Activated T-helper 17 cell treated with anti-CD3 and anti-CD28 coated beads, Interleukin-2, amount 50 U/mL, for 72 hours (primary cell): ENCODE results near the gene FOXP2. TPM values are rescaled to one million over a fixed set of nuclear protein-coding genes. Genes with fewer than 3 reads are reported as not detected.
"Not testable (repeated sequence)": the region's sequence is repeated elsewhere in the genome, so short reads cannot be mapped to it uniquely, and the experiment has no call there.

ENCODE experiments used
- ATAC-seq: fragments of 150-1000 bp; cut with Tn5 transposase; replicated peaks from 2 replicates; pipeline ENCODE4 v1.10.0; 2021; ENCODE audit warnings: mild to moderate bottlenecking, moderate library complexity
- H3K27ac Mint-ChIP-seq: one replicate; pipeline ENCODE4 v1.8.0; 2022; ENCODE audit warnings: mixed read lengths
- H3K27me3 Mint-ChIP-seq: one replicate; pipeline ENCODE4 v1.8.0; 2022; ENCODE audit warnings: mixed read lengths
- H3K36me3 Mint-ChIP-seq: one replicate; pipeline ENCODE4 v1.8.0; 2022; ENCODE audit warnings: low read depth, mild to moderate bottlenecking, mixed read lengths
- H3K4me1 Mint-ChIP-seq: one replicate; pipeline ENCODE4 v1.8.0; 2022; ENCODE audit warnings: mixed read lengths
- H3K4me3 Mint-ChIP-seq: one replicate; pipeline ENCODE4 v1.8.0; 2022; ENCODE audit warnings: mild to moderate bottlenecking, mixed read lengths
- H3K9me3 Mint-ChIP-seq: one replicate; pipeline ENCODE4 v1.8.0; 2022; ENCODE audit warnings: mixed read lengths
- total RNA-seq, 2 donors: library from RNA; stranded (reverse); gene quantifications; one replicate each; pipeline ENCODE4 v1.2.3, GENCODE V29; 2022

FOXP2 gene
- total RNA-seq, 2 donors from 2014 or later: not detected

DNA sequence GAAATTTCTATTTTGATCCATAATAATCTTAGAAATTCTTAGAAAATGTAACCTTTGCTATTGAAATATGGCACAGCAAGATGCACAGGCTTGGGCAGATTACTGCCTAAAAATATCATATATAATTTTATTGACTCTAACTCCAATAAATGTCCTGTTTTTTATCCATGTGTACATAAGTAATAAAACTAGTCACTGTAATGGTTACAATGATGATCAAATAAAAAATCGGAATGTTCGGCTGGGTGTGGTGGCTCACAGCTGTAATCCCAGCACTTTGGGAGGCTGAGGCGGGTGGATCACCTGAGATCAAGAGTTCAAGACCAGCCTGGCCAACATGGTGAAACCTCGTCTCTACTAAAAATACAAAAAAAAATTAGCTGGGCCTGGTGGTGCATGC is 26.3 kb downstream of the FOXP2 start:
- not testable (repeated sequence) for H3K27me3 Mint-ChIP-seq, H3K9me3 Mint-ChIP-seq, H3K36me3 Mint-ChIP-seq, H3K4me3 Mint-ChIP-seq, ATAC-seq, H3K27ac Mint-ChIP-seq, H3K4me1 Mint-ChIP-seq

DNA sequence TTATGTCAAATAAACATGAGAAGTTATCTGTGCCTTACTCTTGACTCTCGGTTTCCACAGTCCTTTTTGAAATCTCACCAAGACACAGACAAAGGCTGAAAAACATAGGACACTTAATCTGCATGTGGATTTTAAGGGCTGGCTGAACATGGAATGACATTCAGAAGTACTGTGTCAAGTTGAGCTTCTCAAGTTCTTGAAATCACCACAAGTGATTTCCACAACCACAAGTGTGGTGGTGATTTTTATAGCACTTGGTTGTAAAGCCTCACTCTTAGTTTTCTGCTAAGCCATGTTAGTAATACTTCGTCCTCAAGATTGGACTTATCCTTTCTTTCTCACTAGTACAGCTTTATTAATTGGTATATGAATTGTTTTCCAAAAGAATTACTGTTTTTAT is 29.6 kb downstream of the FOXP2 start:
- no peaks in the 10 kb centered on the region for H3K9me3 Mint-ChIP-seq
- H3K27me3 Mint-ChIP-seq: peaks cover 8% of the 10 kb centered on the region
- H3K4me1 Mint-ChIP-seq: no peaks in the 10 kb centered on the region
- H3K36me3 Mint-ChIP-seq: no peaks in the 10 kb centered on the region
- H3K27ac Mint-ChIP-seq: no peak overlapping the region
- ATAC-seq: no peak
- no peak overlapping the region for H3K4me3 Mint-ChIP-seq

- Mint-ChIP-seq H3K27ac (no peak overlapping the region), H3K4me1 (no peaks in the 10 kb centered on the region), H3K9me3 (no peaks in the 10 kb centered on the region), H3K36me3 (no peaks in the 10 kb centered on the region), H3K27me3 (peaks cover 17% of the 10 kb centered on the region), H3K4me3 (no peak overlapping the region)
- no peak for ATAC-seq
Measured at GRCh38 chr7:114450431-114450830, 35.8 kb downstream of the FOXP2 start.

GRCh38 chr7:114459574-114459973 is 45.0 kb downstream of the FOXP2 start:
- no peak for ATAC-seq
- Mint-ChIP-seq H3K27me3 (peaks cover 5% of the 10 kb centered on the region), H3K9me3 (no peaks in the 10 kb centered on the region), H3K36me3 (no peaks in the 10 kb centered on the region), H3K4me3 (no peak overlapping the region), H3K4me1 (no peaks in the 10 kb centered on the region), H3K27ac (no peak overlapping the region)

GRCh38 chr7:114460021-114460420 is 45.4 kb downstream of the FOXP2 start:
- ATAC-seq: no peak

DNA sequence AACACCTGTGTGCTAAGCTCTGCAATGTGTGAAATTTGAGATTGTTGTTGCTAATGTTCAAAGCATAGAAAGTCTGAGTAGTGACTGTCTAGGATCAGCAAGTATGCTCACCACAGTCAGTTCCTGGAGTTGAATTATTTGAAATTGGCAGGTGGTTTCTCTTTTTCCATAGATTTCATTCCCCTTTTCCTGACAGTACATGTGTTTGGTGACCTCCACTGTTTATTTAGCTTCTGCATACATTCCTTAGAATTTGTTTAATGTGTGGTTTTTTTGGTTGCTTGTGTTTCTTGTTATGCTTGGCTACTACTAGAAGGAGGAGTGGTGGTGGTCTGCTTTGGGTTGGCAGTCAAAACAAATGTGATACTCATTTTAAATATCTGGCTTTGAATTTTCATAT is 52.3 kb downstream of the FOXP2 start:
- Mint-ChIP-seq H3K27me3 (peaks cover 6% of the 10 kb centered on the region), H3K36me3 (no peaks in the 10 kb centered on the region), H3K27ac (no peak overlapping the region), H3K4me1 (no peaks in the 10 kb centered on the region), H3K4me3 (no peak overlapping the region), H3K9me3 (no peaks in the 10 kb centered on the region)
- no peak for ATAC-seq

More at GRCh38 chr7:114460021-114460420, 45.4 kb downstream of the FOXP2 start:
- no peaks in the 10 kb centered on the region for H3K36me3 Mint-ChIP-seq
- H3K4me1 Mint-ChIP-seq: no peaks in the 10 kb centered on the region
- no peak overlapping the region for H3K4me3 Mint-ChIP-seq
- no peak overlapping the region for H3K27ac Mint-ChIP-seq
- H3K27me3 Mint-ChIP-seq: peaks cover 5% of the 10 kb centered on the region
- H3K9me3 Mint-ChIP-seq: no peaks in the 10 kb centered on the region

GRCh38 chr7:114468844-114469243 is 54.2 kb downstream of the FOXP2 start:
- peaks cover 6% of the 10 kb centered on the region for H3K27me3 Mint-ChIP-seq
- H3K4me1 Mint-ChIP-seq: no peaks in the 10 kb centered on the region
- H3K4me3 Mint-ChIP-seq: no peak overlapping the region
- ATAC-seq: no peak
- H3K9me3 Mint-ChIP-seq: no peaks in the 10 kb centered on the region
- H3K27ac Mint-ChIP-seq: no peak overlapping the region
- H3K36me3 Mint-ChIP-seq: no peaks in the 10 kb centered on the region

GRCh38 chr7:114472896-114473512 is 58.4 kb downstream of the FOXP2 start:
- no peaks in the 10 kb centered on the region for H3K9me3 Mint-ChIP-seq
- no peak overlapping the region for H3K27ac Mint-ChIP-seq
- no peaks in the 10 kb centered on the region for H3K36me3 Mint-ChIP-seq
- H3K27me3 Mint-ChIP-seq: peaks cover 4% of the 10 kb centered on the region
- H3K4me3 Mint-ChIP-seq: no peak overlapping the region
- no peak for ATAC-seq
- H3K4me1 Mint-ChIP-seq: no peaks in the 10 kb centered on the region

DNA sequence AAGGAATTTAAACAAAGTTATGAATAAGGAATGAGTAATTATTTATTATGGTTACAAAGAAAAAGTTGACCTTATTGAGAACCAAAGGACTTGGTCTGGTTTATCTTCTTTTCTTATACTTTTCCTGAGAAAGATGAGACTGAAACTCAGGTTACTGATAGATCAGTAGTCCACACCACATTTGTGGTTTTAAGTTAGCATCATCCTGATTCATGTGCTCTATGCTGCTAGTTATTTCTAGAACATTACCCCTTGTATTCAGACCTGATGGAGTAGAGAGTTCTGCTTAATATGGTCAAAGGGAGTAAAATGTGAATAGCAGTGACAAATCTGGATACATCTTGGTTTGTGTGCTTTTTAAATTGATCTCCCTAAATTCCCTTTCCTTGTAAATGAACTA is 63.8 kb downstream of the FOXP2 start:
- ATAC-seq: peak; percentile 59
- no peak overlapping the region for H3K4me3 Mint-ChIP-seq
- no peaks in the 10 kb centered on the region for H3K9me3 Mint-ChIP-seq
- no peaks in the 10 kb centered on the region for H3K4me1 Mint-ChIP-seq
- H3K36me3 Mint-ChIP-seq: no peaks in the 10 kb centered on the region
- H3K27ac Mint-ChIP-seq: no peak overlapping the region
- no peaks in the 10 kb centered on the region for H3K27me3 Mint-ChIP-seq

DNA sequence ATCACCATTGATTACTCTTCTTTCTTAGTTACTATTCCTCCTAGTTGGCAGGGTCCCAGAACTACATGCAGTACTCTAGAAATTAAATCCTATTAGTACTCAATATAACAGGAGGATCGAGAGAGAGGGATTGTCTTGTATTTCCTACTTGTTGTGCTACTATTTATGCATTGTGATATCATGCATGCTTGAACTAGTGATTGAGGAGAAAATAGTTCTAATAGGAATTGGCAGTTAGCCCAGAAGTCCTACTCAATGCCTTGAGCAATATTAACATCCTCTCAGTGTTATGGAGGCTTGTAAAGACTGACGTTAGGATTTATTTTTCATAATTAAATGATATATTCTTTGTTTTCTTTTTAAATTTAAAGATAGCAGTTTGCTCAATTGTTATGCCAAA is 67.4 kb downstream of the FOXP2 start:
- Mint-ChIP-seq H3K9me3 (peaks cover 7% of the 10 kb centered on the region), H3K27me3 (peaks cover 5% of the 10 kb centered on the region), H3K4me1 (no peaks in the 10 kb centered on the region), H3K36me3 (no peaks in the 10 kb centered on the region), H3K4me3 (no peak overlapping the region), H3K27ac (no peak overlapping the region)
- ATAC-seq: no peak

DNA sequence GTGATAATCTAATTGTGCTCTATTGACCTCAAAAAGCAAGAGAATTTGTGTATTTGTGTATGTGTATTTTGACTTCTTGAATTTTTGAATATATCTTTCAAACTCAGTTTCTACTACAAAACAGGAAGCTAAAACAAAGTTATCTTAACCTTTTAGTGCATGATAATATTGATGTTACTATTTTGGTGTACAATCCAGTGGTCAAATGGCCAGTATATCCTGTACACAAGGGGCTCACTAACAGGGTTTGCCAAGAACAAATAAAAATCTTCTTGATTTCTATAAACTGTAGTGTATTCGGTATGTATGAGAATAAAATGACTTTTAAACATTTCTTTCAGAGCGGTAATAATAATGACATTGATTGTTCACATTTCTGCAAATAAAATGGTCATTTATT is 69.6 kb downstream of the FOXP2 start:
- Mint-ChIP-seq H3K4me3 (no peak overlapping the region), H3K36me3 (no peaks in the 10 kb centered on the region), H3K27ac (no peak overlapping the region), H3K9me3 (peaks cover 15% of the 10 kb centered on the region), H3K4me1 (no peaks in the 10 kb centered on the region), H3K27me3 (peaks cover 5% of the 10 kb centered on the region)
- no peak for ATAC-seq

- H3K27ac Mint-ChIP-seq: no peak overlapping the region
- peaks cover 5% of the 10 kb centered on the region for H3K27me3 Mint-ChIP-seq
- peaks cover 15% of the 10 kb centered on the region for H3K9me3 Mint-ChIP-seq
- no peaks in the 10 kb centered on the region for H3K4me1 Mint-ChIP-seq
- no peak for ATAC-seq
- no peak overlapping the region for H3K4me3 Mint-ChIP-seq
- no peaks in the 10 kb centered on the region for H3K36me3 Mint-ChIP-seq
Measured at GRCh38 chr7:114487174-114487573, 72.6 kb downstream of the FOXP2 start.

DNA sequence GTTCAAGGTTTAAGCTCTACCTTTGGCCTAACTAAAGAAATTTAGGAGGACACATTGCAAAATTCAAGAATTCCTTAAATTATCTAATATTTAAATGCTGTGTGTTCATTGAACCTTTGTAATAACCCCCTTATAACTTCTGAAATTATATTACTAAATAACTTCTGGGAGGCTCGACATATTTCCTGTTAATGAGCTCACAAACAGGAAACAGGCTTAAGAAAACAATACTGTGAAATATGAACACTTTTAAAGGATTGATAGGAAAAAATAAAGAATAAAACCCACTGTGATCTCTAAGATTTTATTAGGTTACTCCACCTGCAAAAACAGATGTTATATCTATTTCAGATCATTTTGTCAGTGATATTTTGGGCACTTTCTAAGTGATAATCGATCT is 74.1 kb downstream of the FOXP2 start:
- H3K4me3 Mint-ChIP-seq: no peak overlapping the region
- no peaks in the 10 kb centered on the region for H3K4me1 Mint-ChIP-seq
- H3K27me3 Mint-ChIP-seq: peaks cover 7% of the 10 kb centered on the region
- H3K9me3 Mint-ChIP-seq: peaks cover 15% of the 10 kb centered on the region
- no peak overlapping the region for H3K27ac Mint-ChIP-seq
- H3K36me3 Mint-ChIP-seq: no peaks in the 10 kb centered on the region
- no peak for ATAC-seq

DNA sequence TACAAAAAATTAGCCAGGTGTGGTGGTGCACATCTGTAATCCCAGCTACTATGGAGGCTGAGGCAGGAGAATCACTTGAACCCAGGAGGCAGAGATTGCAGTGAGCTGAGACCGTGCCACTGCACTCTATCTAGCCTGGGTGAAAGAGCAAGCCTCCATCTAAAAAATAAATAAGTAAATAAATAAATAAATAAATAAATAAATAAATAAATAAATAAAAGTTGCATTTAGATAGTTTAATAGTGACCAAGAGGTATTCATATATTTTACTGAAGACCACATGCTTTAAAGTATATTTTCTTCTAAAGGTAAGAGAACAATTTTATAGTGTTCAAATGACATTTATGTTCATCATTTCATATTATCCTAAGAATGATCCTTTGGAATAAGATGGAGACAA is 82.9 kb downstream of the FOXP2 start:
- H3K9me3 Mint-ChIP-seq, ATAC-seq, H3K27ac Mint-ChIP-seq, H3K36me3 Mint-ChIP-seq, H3K4me1 Mint-ChIP-seq, H3K27me3 Mint-ChIP-seq, H3K4me3 Mint-ChIP-seq: not testable (repeated sequence)

DNA sequence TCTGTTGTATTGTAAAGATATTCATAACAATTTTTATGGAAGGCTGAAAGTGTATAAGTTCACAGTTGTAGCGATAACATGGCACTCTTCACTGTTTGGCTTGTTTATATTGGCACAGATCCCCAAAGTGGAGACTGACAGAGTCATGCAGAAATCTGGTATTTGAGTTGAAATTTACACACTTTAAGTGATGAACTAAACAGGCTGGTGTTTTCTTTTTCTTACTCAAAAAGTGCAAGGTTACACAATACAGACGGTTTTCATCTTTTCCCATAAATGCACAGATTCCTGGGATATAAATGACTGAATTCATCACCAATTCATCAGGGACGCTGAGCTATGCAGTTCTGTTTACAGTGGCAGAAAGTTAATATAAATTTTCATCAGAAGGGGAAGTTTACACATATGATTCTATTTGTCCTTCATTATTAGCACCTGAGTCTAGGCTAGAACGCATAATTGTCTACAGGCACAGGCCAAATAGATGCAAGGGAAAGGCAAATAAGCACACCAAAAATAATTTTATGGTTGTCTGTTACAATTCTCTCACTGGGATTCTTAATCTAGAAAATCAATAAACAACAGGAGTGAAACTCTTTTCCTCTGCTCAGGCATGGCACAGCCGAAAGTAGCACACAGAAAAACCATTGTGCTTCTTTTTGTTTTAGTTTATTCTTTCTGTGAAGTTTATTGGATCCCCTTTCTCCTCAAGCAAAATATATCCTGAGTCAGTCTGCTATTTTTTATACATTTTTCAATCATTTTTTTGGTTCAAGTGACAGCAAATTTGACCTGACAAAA is 88.0 kb downstream of the FOXP2 start:
- Mint-ChIP-seq H3K9me3 (no peaks in the 10 kb centered on the region), H3K4me1 (no peaks in the 10 kb centered on the region), H3K4me3 (no peak overlapping the region), H3K27ac (no peak overlapping the region), H3K36me3 (no peaks in the 10 kb centered on the region), H3K27me3 (no peaks in the 10 kb centered on the region)
- ATAC-seq: no peak
